ENCODE measurements around the gene MXRA7. TPM values are rescaled to one million over a fixed set of nuclear protein-coding genes. Genes with fewer than 3 reads are reported as not detected.
A peak's percentile ranks its signal among the peaks of the same experiment; 100 is the strongest.

MXRA7 gene
- total RNA-seq, 1 experiment from 2014 or later: 77.9 TPM

DNA sequence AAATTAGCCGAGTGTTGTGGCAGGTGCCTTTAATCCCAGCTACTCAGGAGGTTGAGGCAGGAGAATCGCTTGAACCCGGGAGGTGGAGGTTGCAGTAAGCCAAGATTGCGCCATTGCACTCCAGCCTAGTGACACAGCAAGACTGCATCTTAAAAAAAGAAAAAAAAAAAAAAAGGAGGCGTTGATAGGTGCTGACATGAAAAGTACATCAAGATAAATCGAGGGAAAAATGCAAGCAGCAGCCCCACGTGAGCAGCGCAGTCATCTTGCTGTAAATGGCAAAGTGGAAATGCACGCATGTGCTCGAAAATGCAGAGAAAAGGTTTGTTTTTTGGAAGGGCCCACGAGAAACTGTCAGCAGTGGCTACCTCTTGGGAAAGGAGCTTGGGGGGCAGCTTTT, 20.9 kb downstream of the MXRA7 start:
- Histone ChIP-seq H3K9me3 (ENCODE audit: control insufficient read depth, insufficient read depth, low read depth, low read length) (no peaks in the 10 kb centered on the region), H3K27me3 (ENCODE audit: control insufficient read depth, insufficient read depth, low read length) (no peaks in the 10 kb centered on the region), H3K4me3 (ENCODE audit: low read depth in 2 of 2, low read length in 2 of 2) (no peak overlapping the region), H3K4me1 (ENCODE audit: control insufficient read depth, insufficient read depth, low read length) (peaks cover 26% of the 10 kb centered on the region), H3K27ac (ENCODE audit: low read length) (no peak overlapping the region), H3K36me3 (ENCODE audit: control insufficient read depth, insufficient read depth, low read length) (no peaks in the 10 kb centered on the region)
- in situ Hi-C loops (cut with HindIII; ENCODE audit: low pct_unique_long_range_greater_than_20kb, low sequenced_read_pairs) (no loop called here), intact Hi-C loops (cut with micrococcal nuclease; ENCODE audit: unreplicated experiment) (no loop called here)
- BruUV-seq (replicated peaks): no TSS peak
- ChIA-PET POLR2A (no interaction called here), CTCF (interaction anchor here (0.7 kb wide), 1 partner anchor 18 kb away, joined by 3 read pairs; no protein-coding TSS in a partner anchor)
- ATAC-seq: no peak
- TF ChIP-seq TCF7L2 (IDR thresholded peaks at IDR 0.05; ENCODE audit: low read depth, low read length): no peak
- no peak for TF ChIP-seq SIN3A (IDR thresholded peaks at IDR 0.05; ENCODE audit: borderline replicate concordance, insufficient read depth, low read depth, low read length)
- TF ChIP-seq, protein P1, sequence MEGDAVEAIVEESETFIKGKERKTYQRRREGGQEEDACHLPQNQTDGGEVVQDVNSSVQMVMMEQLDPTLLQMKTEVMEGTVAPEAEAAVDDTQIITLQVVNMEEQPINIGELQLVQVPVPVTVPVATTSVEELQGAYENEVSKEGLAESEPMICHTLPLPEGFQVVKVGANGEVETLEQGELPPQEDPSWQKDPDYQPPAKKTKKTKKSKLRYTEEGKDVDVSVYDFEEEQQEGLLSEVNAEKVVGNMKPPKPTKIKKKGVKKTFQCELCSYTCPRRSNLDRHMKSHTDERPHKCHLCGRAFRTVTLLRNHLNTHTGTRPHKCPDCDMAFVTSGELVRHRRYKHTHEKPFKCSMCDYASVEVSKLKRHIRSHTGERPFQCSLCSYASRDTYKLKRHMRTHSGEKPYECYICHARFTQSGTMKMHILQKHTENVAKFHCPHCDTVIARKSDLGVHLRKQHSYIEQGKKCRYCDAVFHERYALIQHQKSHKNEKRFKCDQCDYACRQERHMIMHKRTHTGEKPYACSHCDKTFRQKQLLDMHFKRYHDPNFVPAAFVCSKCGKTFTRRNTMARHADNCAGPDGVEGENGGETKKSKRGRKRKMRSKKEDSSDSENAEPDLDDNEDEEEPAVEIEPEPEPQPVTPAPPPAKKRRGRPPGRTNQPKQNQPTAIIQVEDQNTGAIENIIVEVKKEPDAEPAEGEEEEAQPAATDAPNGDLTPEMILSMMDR (IDR thresholded peaks at IDR 0.05): no peak
- TF ChIP-seq POLR2AphosphoS5 (IDR thresholded peaks at IDR 0.05; ENCODE audit: low read depth, low read length): no peak
- TF ChIP-seq, protein P2, sequence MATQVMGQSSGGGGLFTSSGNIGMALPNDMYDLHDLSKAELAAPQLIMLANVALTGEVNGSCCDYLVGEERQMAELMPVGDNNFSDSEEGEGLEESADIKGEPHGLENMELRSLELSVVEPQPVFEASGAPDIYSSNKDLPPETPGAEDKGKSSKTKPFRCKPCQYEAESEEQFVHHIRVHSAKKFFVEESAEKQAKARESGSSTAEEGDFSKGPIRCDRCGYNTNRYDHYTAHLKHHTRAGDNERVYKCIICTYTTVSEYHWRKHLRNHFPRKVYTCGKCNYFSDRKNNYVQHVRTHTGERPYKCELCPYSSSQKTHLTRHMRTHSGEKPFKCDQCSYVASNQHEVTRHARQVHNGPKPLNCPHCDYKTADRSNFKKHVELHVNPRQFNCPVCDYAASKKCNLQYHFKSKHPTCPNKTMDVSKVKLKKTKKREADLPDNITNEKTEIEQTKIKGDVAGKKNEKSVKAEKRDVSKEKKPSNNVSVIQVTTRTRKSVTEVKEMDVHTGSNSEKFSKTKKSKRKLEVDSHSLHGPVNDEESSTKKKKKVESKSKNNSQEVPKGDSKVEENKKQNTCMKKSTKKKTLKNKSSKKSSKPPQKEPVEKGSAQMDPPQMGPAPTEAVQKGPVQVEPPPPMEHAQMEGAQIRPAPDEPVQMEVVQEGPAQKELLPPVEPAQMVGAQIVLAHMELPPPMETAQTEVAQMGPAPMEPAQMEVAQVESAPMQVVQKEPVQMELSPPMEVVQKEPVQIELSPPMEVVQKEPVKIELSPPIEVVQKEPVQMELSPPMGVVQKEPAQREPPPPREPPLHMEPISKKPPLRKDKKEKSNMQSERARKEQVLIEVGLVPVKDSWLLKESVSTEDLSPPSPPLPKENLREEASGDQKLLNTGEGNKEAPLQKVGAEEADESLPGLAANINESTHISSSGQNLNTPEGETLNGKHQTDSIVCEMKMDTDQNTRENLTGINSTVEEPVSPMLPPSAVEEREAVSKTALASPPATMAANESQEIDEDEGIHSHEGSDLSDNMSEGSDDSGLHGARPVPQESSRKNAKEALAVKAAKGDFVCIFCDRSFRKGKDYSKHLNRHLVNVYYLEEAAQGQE (IDR thresholded peaks at IDR 0.05; ENCODE audit: insufficient read depth in 1 of 2, low read depth in 2 of 2, low read length in 1 of 2): no peak
- DNase-seq (ENCODE audit: low read depth, low spot score): no peak

DNA sequence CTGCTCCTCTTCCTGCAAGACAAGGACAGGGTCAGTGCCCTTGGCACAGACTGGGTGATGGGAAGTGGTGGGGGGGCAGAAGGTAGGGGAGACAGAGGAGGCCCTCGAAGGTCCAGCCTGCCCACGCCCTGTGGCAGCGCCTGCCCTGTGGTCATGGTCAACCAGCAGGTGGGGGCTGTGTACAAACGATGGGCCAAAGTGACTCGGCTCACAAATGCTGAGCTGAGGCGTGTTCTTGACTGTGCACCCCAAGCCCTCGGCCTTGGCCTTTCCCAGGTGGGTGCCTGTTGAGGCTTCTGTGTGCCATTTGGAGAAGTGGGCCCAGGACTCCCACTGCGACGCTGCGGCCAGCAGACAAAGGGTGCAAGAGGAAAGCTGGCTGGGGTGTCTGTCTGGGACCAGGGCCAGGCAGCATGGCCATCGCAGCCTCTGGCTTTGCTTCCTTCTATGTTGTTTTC, 22.6 kb downstream of the MXRA7 start:
- no TSS peak for BruUV-seq (replicated peaks)
- intact Hi-C loops (cut with micrococcal nuclease; ENCODE audit: unreplicated experiment) (no loop called here), in situ Hi-C loops (cut with HindIII; ENCODE audit: low pct_unique_long_range_greater_than_20kb, low sequenced_read_pairs) (no loop called here)
- Histone ChIP-seq H3K4me1 (ENCODE audit: control insufficient read depth, insufficient read depth, low read length) (peaks cover 29% of the 10 kb centered on the region), H3K9me3 (ENCODE audit: control insufficient read depth, insufficient read depth, low read depth, low read length) (no peaks in the 10 kb centered on the region), H3K4me3 (ENCODE audit: low read depth in 2 of 2, low read length in 2 of 2) (no peak overlapping the region), H3K36me3 (ENCODE audit: control insufficient read depth, insufficient read depth, low read length) (no peaks in the 10 kb centered on the region), H3K27ac (ENCODE audit: low read length) (peak overlapping the region; percentile 10), H3K27me3 (ENCODE audit: control insufficient read depth, insufficient read depth, low read length) (no peaks in the 10 kb centered on the region)
- POLR2A ChIA-PET: no interaction called here
- ATAC-seq: peak; percentile 55
- TF ChIP-seq, protein P2 (IDR thresholded peaks at IDR 0.05; ENCODE audit: insufficient read depth in 1 of 2, low read depth in 2 of 2, low read length in 1 of 2): no peak
- TF ChIP-seq, protein P1 (IDR thresholded peaks at IDR 0.05): no peak
- no peak for TF ChIP-seq POLR2AphosphoS5 (IDR thresholded peaks at IDR 0.05; ENCODE audit: low read depth, low read length)
- TF ChIP-seq SIN3A (IDR thresholded peaks at IDR 0.05; ENCODE audit: borderline replicate concordance, insufficient read depth, low read depth, low read length): no peak
- no peak for TF ChIP-seq TCF7L2 (IDR thresholded peaks at IDR 0.05; ENCODE audit: low read depth, low read length)
- DNase-seq (ENCODE audit: low read depth, low spot score): no peak
- CTCF ChIA-PET: no interaction called here

All from Panc1 (cell line).